ENCODE results near the gene LAMTOR5. TPM values are rescaled to one million over a fixed set of nuclear protein-coding genes. Genes with fewer than 3 reads are reported as not detected.

LAMTOR5 gene
- polyA plus RNA-seq, 1 of the 3 experiments (the other 2 are of a cell fraction), result 442 TPM

Other genes starting within 250 kb of the LAMTOR5 start
- 0.37 and 0.51 TPM in 2 replicates for gene KCNC4, start 197.4 kb downstream of the LAMTOR5 start, polyA plus RNA-seq (2012; rRNA removed)
- 3.8 and 4.7 TPM in 2 replicates for gene RBM15, start 68.3 kb downstream of the LAMTOR5 start, polyA plus RNA-seq (2012; rRNA removed)
- gene SLC16A4, start 16.7 kb downstream of the LAMTOR5 start, polyA plus RNA-seq (2012; rRNA removed), result 3.0 and 5.2 TPM in 2 replicates
- not detected in 2 replicates for gene PROK1, start 43.5 kb upstream of the LAMTOR5 start, polyA plus RNA-seq (2012; rRNA removed)
- gene KCNA10, start 111.5 kb upstream of the LAMTOR5 start, polyA plus RNA-seq (2012; rRNA removed), result not detected in 2 replicates
- gene KCNA2, start 198.7 kb upstream of the LAMTOR5 start, polyA plus RNA-seq (2012; rRNA removed), result not detected in 2 replicates